HEK293 (cell line): ENCODE measurements around the gene NR2F2.

Experiments
- CTCF ChIA-PET: fragments of 350-600 bp; formaldehyde crosslinking; extraction: SDS; loops from one replicate; lab custom pipeline; 2021; ENCODE audit warnings: antibody characterized with exemption; lab: Yijun Ruan, JAX
- POLR2A ChIA-PET: fragments of 300-600 bp; formaldehyde crosslinking; extraction: SDS; loops from one replicate; lab custom pipeline; 2020; ENCODE audit warnings: antibody characterized with exemption, inconsistent platforms; lab: Yijun Ruan, JAX
- H3K27ac ChIP-seq: fragments of 200-500 bp; sonication (Bioruptor generic); 2 replicates; pipeline ENCODE4 v1.5.1; 2014; ENCODE audit warnings: low read depth, low read length, control low read depth, inconsistent platforms; ENCODE audit errors: extremely low read depth
- H3K36me3 ChIP-seq, 2 experiments: fragments of 200-500 bp in 1 of 2; sonication (Bioruptor generic) in 1 of 2; 1 replicate in 1 of 2; 2 replicates in 1 of 2; pipeline ENCODE4 v1.5.1; 2014 to 2017; ENCODE audit warnings: inconsistent platforms in 2 of 2, low read length in 2 of 2; ENCODE audit not compliant: control insufficient read depth in 2 of 2, insufficient read depth in 1 of 2
- H3K4me1 ChIP-seq: fragments of 200-500 bp; sonication (Bioruptor generic); 2 replicates; pipeline ENCODE4 v1.5.1; 2014; ENCODE audit warnings: mild to moderate bottlenecking, low read length, inconsistent platforms; ENCODE audit not compliant: control insufficient read depth, insufficient read depth
- H3K4me3 ChIP-seq: 2 replicates; pipeline ENCODE4 v1.5.1; 2011; ENCODE audit warnings: low read depth, mild to moderate bottlenecking, control low read depth, low read length, moderate library complexity
- H3K9me3 ChIP-seq: fragments of 200-500 bp; sonication (Bioruptor generic); 2 replicates; pipeline ENCODE4 v1.5.1; 2014; ENCODE audit warnings: low read depth, low read length, inconsistent platforms; ENCODE audit not compliant: control insufficient read depth, insufficient read depth
- BCL11B ChIP-seq: fragments of 450-650 bp; formaldehyde crosslinking; IDR thresholded peaks from 2 replicates; pipeline ENCODE4 v1.5.1; 2016; ENCODE audit warnings: low read depth, missing biosample characterization, missing genetic modification characterization
- KLF9 ChIP-seq: fragments of 450-650 bp; formaldehyde crosslinking; IDR thresholded peaks from 2 replicates; pipeline ENCODE4 v1.5.1; 2016; ENCODE audit warnings: missing biosample characterization, missing genetic modification characterization, low read depth
- PRDM1 ChIP-seq: fragments of 450-650 bp; formaldehyde crosslinking; IDR thresholded peaks from 2 replicates; pipeline ENCODE4; 2016; ENCODE audit warnings: missing biosample characterization, missing genetic modification characterization
- ZBTB1 ChIP-seq: fragments of 450-650 bp; formaldehyde crosslinking; IDR thresholded peaks from 2 replicates; pipeline ENCODE4 v1.5.1; 2016; ENCODE audit warnings: missing biosample characterization, missing genetic modification characterization
- ZBTB20 ChIP-seq: fragments of 450-650 bp; formaldehyde crosslinking; IDR thresholded peaks from 2 replicates; pipeline ENCODE4 v1.5.1; 2016; ENCODE audit warnings: missing biosample characterization, missing genetic modification characterization
- ZEB2 ChIP-seq: fragments of 450-650 bp; formaldehyde crosslinking; IDR thresholded peaks from 2 replicates; pipeline ENCODE4 v1.5.1; 2016; ENCODE audit warnings: missing biosample characterization, missing genetic modification characterization
- ZNF121 ChIP-seq: fragments of 450-650 bp; formaldehyde crosslinking; IDR thresholded peaks from 2 replicates; pipeline ENCODE4 v1.5.1; 2016; ENCODE audit warnings: missing biosample characterization, missing genetic modification characterization
- ZNF132 ChIP-seq: fragments of 450-650 bp; formaldehyde crosslinking; IDR thresholded peaks from 2 replicates; pipeline ENCODE4 v1.5.1; 2017; ENCODE audit warnings: missing biosample characterization, missing genetic modification characterization, borderline replicate concordance
- ZNF155 ChIP-seq: fragments of 450-650 bp; formaldehyde crosslinking; IDR thresholded peaks from 2 replicates; pipeline ENCODE4 v1.5.1; 2016; ENCODE audit warnings: missing biosample characterization, missing genetic modification characterization
- ZNF175 ChIP-seq: fragments of 450-650 bp; formaldehyde crosslinking; IDR thresholded peaks from 2 replicates; pipeline ENCODE4 v1.5.1; 2016; ENCODE audit warnings: missing biosample characterization, missing genetic modification characterization
- ZNF18 ChIP-seq: fragments of 450-650 bp; formaldehyde crosslinking; IDR thresholded peaks from 2 replicates; pipeline ENCODE4 v1.5.1; 2016; ENCODE audit warnings: missing biosample characterization, missing genetic modification characterization
- ZNF223 ChIP-seq: fragments of 450-650 bp; formaldehyde crosslinking; IDR thresholded peaks from 2 replicates; pipeline ENCODE4 v1.5.1; 2016; ENCODE audit warnings: missing biosample characterization, missing genetic modification characterization
- ZNF37A ChIP-seq: fragments of 450-650 bp; IDR thresholded peaks from 2 replicates; pipeline ENCODE4 v1.5.1; 2018; ENCODE audit warnings: missing biosample characterization, missing genetic modification characterization
- ZNF394 ChIP-seq: fragments of 450-650 bp; formaldehyde crosslinking; IDR thresholded peaks from 2 replicates; pipeline ENCODE4 v1.5.1; 2016; ENCODE audit warnings: missing biosample characterization, missing genetic modification characterization, mild to moderate bottlenecking, moderate library complexity, borderline replicate concordance
- ZNF398 ChIP-seq: fragments of 450-650 bp; formaldehyde crosslinking; IDR thresholded peaks from 2 replicates; pipeline ENCODE4 v1.5.1; 2017; ENCODE audit warnings: missing biosample characterization, missing genetic modification characterization
- ZNF548 ChIP-seq: fragments of 450-650 bp; formaldehyde crosslinking; IDR thresholded peaks from 2 replicates; pipeline ENCODE4 v1.5.1; 2016; ENCODE audit warnings: missing biosample characterization, missing genetic modification characterization
- ZNF549 ChIP-seq: fragments of 450-650 bp; IDR thresholded peaks from 2 replicates; pipeline ENCODE4 v1.5.1; 2018; ENCODE audit warnings: missing biosample characterization, missing genetic modification characterization, mild to moderate bottlenecking, inconsistent platforms, moderate library complexity
- ZNF580 ChIP-seq: fragments of 450-650 bp; formaldehyde crosslinking; IDR thresholded peaks from 2 replicates; pipeline ENCODE4 v1.5.1; 2016; ENCODE audit warnings: missing biosample characterization, missing genetic modification characterization
- ZNF621 ChIP-seq: fragments of 450-650 bp; formaldehyde crosslinking; IDR thresholded peaks from 2 replicates; pipeline ENCODE4 v1.5.1; 2017; ENCODE audit warnings: missing biosample characterization, missing genetic modification characterization
- ZNF629 ChIP-seq: fragments of 450-650 bp; formaldehyde crosslinking; IDR thresholded peaks from 2 replicates; pipeline ENCODE4 v1.5.1; 2017; ENCODE audit warnings: missing biosample characterization, missing genetic modification characterization
- ZNF645 ChIP-seq: fragments of 450-650 bp; formaldehyde crosslinking; IDR thresholded peaks from 2 replicates; pipeline ENCODE4; 2016; ENCODE audit warnings: missing biosample characterization, missing genetic modification characterization
- ZNF664 ChIP-seq: fragments of 450-650 bp; formaldehyde crosslinking; IDR thresholded peaks from 2 replicates; pipeline ENCODE4 v1.5.1; 2016; ENCODE audit warnings: missing biosample characterization, missing genetic modification characterization
- ZNF768 ChIP-seq: fragments of 450-650 bp; formaldehyde crosslinking; IDR thresholded peaks from 2 replicates; pipeline ENCODE4 v1.5.1; 2018; ENCODE audit warnings: missing biosample characterization, mild to moderate bottlenecking, missing genetic modification characterization
- ZSCAN30 ChIP-seq: fragments of 450-650 bp; IDR thresholded peaks from 2 replicates; pipeline ENCODE4 v1.5.1; 2018; ENCODE audit warnings: missing biosample characterization, mild to moderate bottlenecking, missing genetic modification characterization, moderate library complexity
- TF ChIP-seq, protein P1 (sequence below): fragments of 450-650 bp; formaldehyde crosslinking; IDR thresholded peaks from 2 replicates; pipeline ENCODE4 v1.5.1; 2016; ENCODE audit warnings: missing biosample characterization, missing genetic modification characterization
- TF ChIP-seq, protein P2 (sequence below): IDR thresholded peaks from 2 replicates; pipeline ENCODE4 v1.6.1; 2011; ENCODE audit warnings: mild to moderate bottlenecking, low read depth, low read length, borderline replicate concordance

The NR2F2 gene

GRCh38 chr15:96366526-96366877 is 36.0 kb downstream of the NR2F2 start:
- Histone ChIP-seq H3K4me3 (no peak overlapping the region), H3K36me3 (no peaks in the 10 kb centered on the region)
- POLR2A ChIA-PET = no interaction called here
- TF ChIP-seq KLF9 (tag by site-specific recombination) (no peak), ZNF155 (tag by site-specific recombination) (no peak), ZNF18 (tag by site-specific recombination) (no peak), BCL11B (tag by site-specific recombination) (no peak), ZEB2 (tag by site-specific recombination) (no peak), ZBTB20 (no peak), ZSCAN30 (no peak), ZNF37A (no peak), ZNF223 (tag by site-specific recombination) (no peak), PRDM1 (no peak), ZNF121 (no peak), ZNF580 (no peak), ZNF394 (tag by site-specific recombination) (no peak), ZNF664 (tag by site-specific recombination) (no peak)
- TF ChIP-seq, protein P1, sequence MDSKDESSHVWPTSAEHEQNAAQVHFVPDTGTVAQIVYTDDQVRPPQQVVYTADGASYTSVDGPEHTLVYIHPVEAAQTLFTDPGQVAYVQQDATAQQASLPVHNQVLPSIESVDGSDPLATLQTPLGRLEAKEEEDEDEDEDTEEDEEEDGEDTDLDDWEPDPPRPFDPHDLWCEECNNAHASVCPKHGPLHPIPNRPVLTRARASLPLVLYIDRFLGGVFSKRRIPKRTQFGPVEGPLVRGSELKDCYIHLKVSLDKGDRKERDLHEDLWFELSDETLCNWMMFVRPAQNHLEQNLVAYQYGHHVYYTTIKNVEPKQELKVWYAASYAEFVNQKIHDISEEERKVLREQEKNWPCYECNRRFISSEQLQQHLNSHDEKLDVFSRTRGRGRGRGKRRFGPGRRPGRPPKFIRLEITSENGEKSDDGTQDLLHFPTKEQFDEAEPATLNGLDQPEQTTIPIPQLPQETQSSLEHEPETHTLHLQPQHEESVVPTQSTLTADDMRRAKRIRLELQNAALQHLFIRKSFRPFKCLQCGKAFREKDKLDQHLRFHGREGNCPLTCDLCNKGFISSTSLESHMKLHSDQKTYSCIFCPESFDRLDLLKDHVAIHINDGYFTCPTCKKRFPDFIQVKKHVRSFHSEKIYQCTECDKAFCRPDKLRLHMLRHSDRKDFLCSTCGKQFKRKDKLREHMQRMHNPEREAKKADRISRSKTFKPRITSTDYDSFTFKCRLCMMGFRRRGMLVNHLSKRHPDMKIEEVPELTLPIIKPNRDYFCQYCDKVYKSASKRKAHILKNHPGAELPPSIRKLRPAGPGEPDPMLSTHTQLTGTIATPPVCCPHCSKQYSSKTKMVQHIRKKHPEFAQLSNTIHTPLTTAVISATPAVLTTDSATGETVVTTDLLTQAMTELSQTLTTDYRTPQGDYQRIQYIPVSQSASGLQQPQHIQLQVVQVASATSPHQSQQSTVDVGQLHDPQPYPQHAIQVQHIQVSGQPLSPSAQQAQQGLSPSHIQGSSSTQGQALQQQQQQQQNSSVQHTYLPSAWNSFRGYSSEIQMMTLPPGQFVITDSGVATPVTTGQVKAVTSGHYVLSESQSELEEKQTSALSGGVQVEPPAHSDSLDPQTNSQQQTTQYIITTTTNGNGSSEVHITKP (tag by site-specific recombination) = no peak
- TF ChIP-seq, all 188 proteins: peak for 0
- Histone ChIP-seq H3K27ac (no peak overlapping the region), H3K4me1 (no peaks in the 10 kb centered on the region), H3K9me3 (no peaks in the 10 kb centered on the region)
- CTCF ChIA-PET = interaction anchor here (0.7 kb wide), 1 partner anchor 758 kb away, joined by 3 read pairs; no protein-coding TSS in a partner anchor

DNA sequence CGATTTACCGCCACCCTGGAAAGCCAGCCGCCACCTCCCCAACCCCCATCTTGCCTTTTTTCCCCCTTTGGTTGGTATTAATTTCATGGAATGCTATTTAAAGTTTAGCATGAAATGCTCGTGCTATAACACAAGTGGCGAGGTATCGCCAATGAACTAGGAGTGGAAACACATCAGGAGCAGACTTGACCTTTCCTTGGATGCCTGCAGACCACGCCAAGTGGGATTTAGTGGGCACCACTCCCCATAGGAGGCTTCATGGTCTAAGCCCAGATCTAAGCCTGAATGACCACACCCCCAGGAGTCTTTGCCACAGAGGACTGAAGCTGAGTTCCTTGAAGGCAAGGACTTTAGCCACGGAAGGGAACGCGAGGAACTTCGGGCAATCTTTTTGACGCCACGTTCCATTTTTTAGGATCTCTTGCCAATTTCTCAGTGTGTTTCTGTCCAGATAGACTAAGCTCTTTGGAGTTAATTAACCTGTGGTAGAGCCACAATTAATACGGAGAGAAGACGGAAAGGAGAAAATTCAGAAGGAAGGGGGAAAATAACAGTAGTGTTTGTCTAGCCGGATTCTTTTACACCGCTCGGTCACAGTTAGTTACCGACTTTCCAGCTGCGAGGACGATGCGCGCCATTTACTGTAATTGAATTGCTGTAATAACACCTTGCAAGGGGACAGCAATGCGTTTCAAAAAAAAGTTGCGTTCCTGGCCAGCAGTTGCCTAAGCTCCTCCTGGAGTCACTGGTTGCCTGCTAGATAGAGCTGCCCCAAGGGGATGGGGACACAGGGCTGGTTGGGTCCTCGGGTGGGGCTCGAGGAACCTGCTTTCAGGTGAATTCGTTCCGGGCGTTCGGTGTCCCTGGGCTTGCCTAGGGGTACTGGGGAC is 37.1 kb downstream of the NR2F2 start:
- POLR2A ChIA-PET = no interaction called here
- TF ChIP-seq ZNF398 (tag by site-specific recombination) (no peak), ZNF645 (tag by site-specific recombination) (no peak), ZNF768 (tag by site-specific recombination) (no peak), ZNF549 (tag by site-specific recombination) (no peak), ZBTB1 (tag by site-specific recombination) (no peak), ZNF621 (tag by site-specific recombination) (no peak), ZNF548 (tag by site-specific recombination) (no peak), ZNF629 (tag by site-specific recombination) (no peak), ZNF132 (tag by site-specific recombination) (no peak), ZNF175 (tag by site-specific recombination) (no peak)
- TF ChIP-seq, protein P2, sequence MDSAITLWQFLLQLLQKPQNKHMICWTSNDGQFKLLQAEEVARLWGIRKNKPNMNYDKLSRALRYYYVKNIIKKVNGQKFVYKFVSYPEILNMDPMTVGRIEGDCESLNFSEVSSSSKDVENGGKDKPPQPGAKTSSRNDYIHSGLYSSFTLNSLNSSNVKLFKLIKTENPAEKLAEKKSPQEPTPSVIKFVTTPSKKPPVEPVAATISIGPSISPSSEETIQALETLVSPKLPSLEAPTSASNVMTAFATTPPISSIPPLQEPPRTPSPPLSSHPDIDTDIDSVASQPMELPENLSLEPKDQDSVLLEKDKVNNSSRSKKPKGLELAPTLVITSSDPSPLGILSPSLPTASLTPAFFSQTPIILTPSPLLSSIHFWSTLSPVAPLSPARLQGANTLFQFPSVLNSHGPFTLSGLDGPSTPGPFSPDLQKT = no peak

More for the DNA sequence above, 37.1 kb downstream of the NR2F2 start:
- Histone ChIP-seq H3K9me3 (no peaks in the 10 kb centered on the region), H3K4me1 (no peaks in the 10 kb centered on the region), H3K4me3 (no peak overlapping the region), H3K27ac (no peak overlapping the region), H3K36me3 (no peaks in the 10 kb centered on the region)
- CTCF ChIA-PET = no interaction called here
